H1 (cell line): ENCODE measurements around the gene KLB. TPM values are rescaled to one million over a fixed set of nuclear protein-coding genes. Genes with fewer than 3 reads are reported as not detected.

Source experiments
- CTCF ChIA-PET: fragments of 300-600 bp; sonication (Branson Sonifier 250); formaldehyde crosslinking; loops from one replicate; lab custom pipeline; 2021; ENCODE audit not compliant: partially characterized antibody; lab: Charles Lee
- POLR2A ChIA-PET: fragments of 300-600 bp; sonication (Branson Sonifier 250); formaldehyde crosslinking; loops from one replicate; lab custom pipeline; 2021; ENCODE audit warnings: inconsistent platforms; ENCODE audit not compliant: partially characterized antibody; lab: Charles Lee
- DNase-seq, 2 experiments: peaks; one replicate each; pipeline versions ENCODE4 v3.0.0 to v3.0.0-alpha.2; 2010 to 2022; ENCODE audit warnings: low spot score in 2 of 2, low read depth in 1 of 2, mixed read lengths in 1 of 2
- FAIRE-seq: peaks from 2 replicates; lab custom pipeline; 2011; peaks lifted over from hg19 to GRCh38; lab: Jason Lieb, UNC
- H2AFZ ChIP-seq: 2 replicates; pipeline ENCODE4 v1.8.1; 2012; ENCODE audit warnings: low read length, inconsistent platforms
- H2AK5ac ChIP-seq: 2 replicates; pipeline ENCODE4 v1.6.1; 2013; ENCODE audit warnings: low read depth, low read length
- H2BK120ac ChIP-seq: replicated peaks from 2 replicates; pipeline ENCODE3; 2013; ENCODE audit warnings: low read depth, low read length, inconsistent platforms
- H2BK12ac ChIP-seq: 2 replicates; pipeline ENCODE4 v1.6.1; 2013; ENCODE audit warnings: low read depth, low read length
- H2BK15ac ChIP-seq: 2 replicates; pipeline ENCODE4 v1.6.1; 2013; ENCODE audit warnings: low read length
- H2BK20ac ChIP-seq: 2 replicates; pipeline ENCODE4 v1.6.1; 2013; ENCODE audit warnings: low read length
- H2BK5ac ChIP-seq: 2 replicates; pipeline ENCODE4 v1.6.1; 2013; ENCODE audit warnings: low read depth, low read length
- H3K14ac ChIP-seq: 2 replicates; pipeline ENCODE4 v1.6.1; 2013; ENCODE audit warnings: inconsistent platforms; ENCODE audit not compliant: insufficient read length
- H3K18ac ChIP-seq: 2 replicates; pipeline ENCODE4 v1.6.1; 2013; ENCODE audit warnings: low read length; ENCODE audit errors: extremely low read depth
- H3K23ac ChIP-seq: 2 replicates; pipeline ENCODE4 v1.6.1; 2013; ENCODE audit warnings: inconsistent platforms; ENCODE audit not compliant: insufficient read length
- H3K23me2 ChIP-seq: 2 replicates; pipeline ENCODE4 v1.6.1; 2013; ENCODE audit warnings: low read depth, low read length
- H3K27ac ChIP-seq: 2 replicates; pipeline ENCODE4 v1.6.1; 2011; ENCODE audit warnings: low read depth, low read length, inconsistent platforms
- H3K27me3 ChIP-seq, 4 experiments: replicated peaks in 1 of 4; 1 replicate in 1 of 4; 2 replicates in 3 of 4; pipeline versions ENCODE4 v1.6.1 to v1.8.1; 2011 to 2013; ENCODE audit warnings: low read length in 3 of 4, mild to moderate bottlenecking in 3 of 4, inconsistent platforms in 2 of 4, mixed read lengths in 2 of 4, moderate library complexity in 1 of 4; ENCODE audit not compliant: control insufficient read depth in 3 of 4, insufficient read depth in 3 of 4; ENCODE audit errors: extremely low read depth in 1 of 4
- H3K36me3 ChIP-seq, 4 experiments: 2 replicates each; pipeline versions ENCODE4 v1.6.1 to v1.8.1; 2011 to 2013; ENCODE audit warnings: mild to moderate bottlenecking in 4 of 4, low read length in 3 of 4, moderate library complexity in 2 of 4, control low read depth in 1 of 4, inconsistent platforms in 1 of 4; ENCODE audit not compliant: insufficient read depth in 4 of 4, control insufficient read depth in 2 of 4
- H3K4ac ChIP-seq: replicated peaks from 2 replicates; pipeline ENCODE3; 2013; ENCODE audit warnings: low read length, low read depth, mixed read lengths, inconsistent platforms; ENCODE audit not compliant: insufficient read length
- H3K4me1 ChIP-seq, 4 experiments: replicated peaks in 1 of 4; 1 replicate in 1 of 4; 2 replicates in 3 of 4; pipeline versions ENCODE4 v1.6.1 to v1.8.1; 2011 to 2013; ENCODE audit warnings: low read length in 3 of 4, inconsistent platforms in 2 of 4, mixed read lengths in 1 of 4; ENCODE audit not compliant: insufficient read depth in 4 of 4, control insufficient read depth in 3 of 4
- H3K4me2 ChIP-seq, 2 experiments: 2 replicates each; pipeline versions ENCODE4 v1.6.1 to v1.8.1; 2011 to 2013; ENCODE audit warnings: low read depth in 2 of 2, low read length in 2 of 2, control low read depth in 1 of 2, inconsistent platforms in 1 of 2, mild to moderate bottlenecking in 1 of 2; ENCODE audit not compliant: insufficient read depth in 1 of 2
- H3K4me3 ChIP-seq, 4 experiments: fragments of 200-600, 300-600 bp in 1 of 4; sonication (generic), shearing (Covaris generic), sonication (Bioruptor Twin) in 1 of 4; 2 replicates each; pipeline versions ENCODE4 v1.5.1 to v1.8.1; 2011 to 2016; ENCODE audit warnings: low read length in 4 of 4, low read depth in 3 of 4, control low read depth in 2 of 4, inconsistent platforms in 2 of 4, mild to moderate bottlenecking in 2 of 4, mixed read lengths in 1 of 4, moderate library complexity in 1 of 4; ENCODE audit not compliant: insufficient read depth in 2 of 4; ENCODE audit errors: extremely low read depth in 1 of 4
- H3K56ac ChIP-seq: replicated peaks from 2 replicates; pipeline ENCODE3; 2013; ENCODE audit warnings: low read depth, mild to moderate bottlenecking, mixed read lengths, low read length, inconsistent platforms; ENCODE audit not compliant: insufficient read length
- H3K79me1 ChIP-seq: 2 replicates; pipeline ENCODE4 v1.6.1; 2013; ENCODE audit warnings: low read depth, low read length, control low read depth
- H3K79me2 ChIP-seq, 2 experiments: 2 replicates each; pipeline versions ENCODE4 v1.6.1 to v1.8.1; 2012 to 2013; ENCODE audit warnings: low read length in 2 of 2, mild to moderate bottlenecking in 2 of 2, inconsistent platforms in 1 of 2; ENCODE audit not compliant: insufficient read depth in 2 of 2, control insufficient read depth in 1 of 2
- H3K9ac ChIP-seq, 4 experiments: replicated peaks in 1 of 4; 1 replicate in 1 of 4; 2 replicates in 3 of 4; pipeline versions ENCODE4 v1.6.1 to v1.8.1; 2011 to 2013; ENCODE audit warnings: low read depth in 3 of 4, low read length in 3 of 4, control low read depth in 2 of 4, mild to moderate bottlenecking in 2 of 4, moderate library complexity in 2 of 4, inconsistent platforms in 1 of 4; ENCODE audit errors: extremely low read depth in 1 of 4
- H3K9me3 ChIP-seq, 2 experiments: 2 replicates each; pipeline versions ENCODE4 v1.6.1 to v1.8.1; 2012 to 2013; ENCODE audit warnings: mild to moderate bottlenecking in 2 of 2, moderate library complexity in 2 of 2, control low read depth in 1 of 2, inconsistent platforms in 1 of 2, low read depth in 1 of 2, low read length in 1 of 2, mixed read lengths in 1 of 2; ENCODE audit not compliant: insufficient read depth in 2 of 2
- H4K20me1 ChIP-seq, 2 experiments: replicated peaks in 1 of 2; 2 replicates each; pipeline versions ENCODE3 to v1.8.1; 2011 to 2013; ENCODE audit warnings: inconsistent platforms in 2 of 2, low read length in 2 of 2, mild to moderate bottlenecking in 1 of 2; ENCODE audit not compliant: insufficient read depth in 2 of 2, control insufficient read depth in 1 of 2
- H4K5ac ChIP-seq: 2 replicates; pipeline ENCODE4 v1.6.1; 2013; ENCODE audit warnings: low read length, low read depth, mixed read lengths, inconsistent platforms; ENCODE audit not compliant: insufficient read length
- H4K8ac ChIP-seq: 2 replicates; pipeline ENCODE4 v1.8.0; 2013; ENCODE audit warnings: mild to moderate bottlenecking, moderate library complexity, low read length, inconsistent platforms; ENCODE audit not compliant: insufficient read depth; ENCODE audit errors: extremely low read depth
- H4K91ac ChIP-seq: replicated peaks from 2 replicates; pipeline ENCODE3; 2013; ENCODE audit warnings: low read length, mixed read lengths, inconsistent platforms; ENCODE audit not compliant: insufficient read length
- ATF2 ChIP-seq: IDR thresholded peaks from 2 replicates; pipeline ENCODE4 v1.6.1; 2012; ENCODE audit warnings: low read length, inconsistent platforms
- BACH1 ChIP-seq: IDR thresholded peaks from 2 replicates; pipeline ENCODE4 v1.6.1; 2012; ENCODE audit warnings: low read length, improper control_type of control experiment
- CHD2 ChIP-seq: IDR thresholded peaks from 2 replicates; pipeline ENCODE4 v1.6.1; 2012; ENCODE audit warnings: low read length, improper control_type of control experiment
- CTBP2 ChIP-seq: IDR thresholded peaks from 2 replicates; pipeline ENCODE4 v1.7.0; 2011; ENCODE audit warnings: borderline replicate concordance, mild to moderate bottlenecking, moderate library complexity, mixed read lengths, low read length; ENCODE audit not compliant: insufficient read depth, insufficient read length
- EP300 ChIP-seq, 2 experiments: IDR thresholded peaks; 1 replicate in 1 of 2; 2 replicates in 1 of 2; pipeline ENCODE4 v1.6.1; 2011 to 2012; ENCODE audit warnings: low read depth in 2 of 2, low read length in 2 of 2, mild to moderate bottlenecking in 2 of 2, borderline replicate concordance in 1 of 2, inconsistent platforms in 1 of 2, moderate library complexity in 1 of 2
- EZH2 ChIP-seq: fragments of 200-600 bp; sonication (generic); IDR thresholded peaks from 2 replicates; pipeline ENCODE4 v1.7.1; 2012; ENCODE audit warnings: low read depth, mild to moderate bottlenecking, moderate library complexity, low read length, inconsistent platforms; ENCODE audit not compliant: severe bottlenecking
- HDAC6 ChIP-seq: IDR thresholded peaks from one replicate; pipeline ENCODE4 v1.7.1; 2012; ENCODE audit warnings: low read depth, mild to moderate bottlenecking, inconsistent platforms, low read length, moderate library complexity
- POLR2AphosphoS5 ChIP-seq: IDR thresholded peaks from 2 replicates; pipeline ENCODE4 v1.6.1; 2011; ENCODE audit warnings: low read depth, low read length
- POU5F1 ChIP-seq: IDR thresholded peaks from 2 replicates; pipeline ENCODE4 v1.6.1; 2011; ENCODE audit warnings: low read depth, mild to moderate bottlenecking, low read length, moderate library complexity
- SP4 ChIP-seq: IDR thresholded peaks from 2 replicates; pipeline ENCODE4 v1.6.1; 2012; ENCODE audit warnings: low read length, inconsistent platforms
- SRF ChIP-seq: IDR thresholded peaks from 2 replicates; pipeline ENCODE4 v1.6.1; 2011; ENCODE audit warnings: mild to moderate bottlenecking, low read depth, low read length, moderate library complexity
- USF2 ChIP-seq: IDR thresholded peaks from 2 replicates; pipeline ENCODE4 v1.6.1; 2011; ENCODE audit warnings: low read length, improper control_type of control experiment
- WGBS, 2 experiments: shearing (Covaris generic) in 1 of 2; methylation state at CpG; one replicate each; pipeline versions ENCODE4 v1.1.6 to v1.1.7; 2013 to 2015; ENCODE audit warnings: low lambda C conversion rate in 2 of 2, mixed read lengths in 2 of 2, inconsistent platforms in 1 of 2, low coverage in 1 of 2, missing lambda C conversion rate in 1 of 2; ENCODE audit not compliant: insufficient replicate concordance in 2 of 2, insufficient coverage in 1 of 2, insufficient read length in 1 of 2; ENCODE audit errors: extremely low coverage in 1 of 2, missing lambda C conversion rate in 1 of 2; 5-methylcytosine and 5-hydroxymethylcytosine counted together
- polyA plus RNA-seq, 7 experiments: library from polyadenylated mRNA; depleted of rRNA in 3 of 7; stranded (reverse) in 5 of 7; unstranded in 2 of 7; fragments of >200 nt in 5 of 7; fragments of 200-250 nt in 2 of 7; gene quantifications; 1 replicate in 5 of 7; 2 replicates in 1 of 7; 4 replicates in 1 of 7; pipeline versions ENCODE4 v1.2.1 to v1.2.3, GENCODE V29; 2011 to 2013; ENCODE audit warnings: missing spikeins in 2 of 7, mixed read lengths in 2 of 7
- total RNA-seq: library from RNA; stranded (reverse); fragmentation: NEBNext Ultra II Directional; extraction: Animal tissue kit (Norgen Biotek cat#: 25700); gene quantifications from 2 replicates; pipeline ENCODE4 v1.2.1, GENCODE V29; 2021

Gene KLB
- total and polyA plus RNA-seq, 2 of the 8 experiments (the other 6 are each of a cell fraction or from before 2014, with no cell fraction given) = 0.03 TPM; not detected in 1

- Histone ChIP-seq H3K23me2 (no peaks in the 10 kb centered on the region), H2BK20ac (no peak overlapping the region), H2AK5ac (no peak overlapping the region), H3K4me3 (no peak overlapping the region), H2BK5ac (no peak overlapping the region), H3K4ac (no peak overlapping the region), H4K8ac (no peak overlapping the region), H3K36me3 (no peaks in the 10 kb centered on the region), H2BK120ac (no peak overlapping the region), H3K27me3 (no peaks in the 10 kb centered on the region), H3K14ac (no peak overlapping the region), H3K27ac (no peak overlapping the region), H2BK12ac (no peak overlapping the region), H2BK15ac (no peak overlapping the region), H3K9ac (no peak overlapping the region), H3K79me2 (no peaks in the 10 kb centered on the region), H3K4me1 (no peaks in the 10 kb centered on the region), H3K79me1 (no peaks in the 10 kb centered on the region), H2AFZ (no peak overlapping the region), H3K56ac (no peak overlapping the region), H4K91ac (no peak overlapping the region), H3K18ac (no peak overlapping the region), H3K23ac (no peak overlapping the region), H4K5ac (no peak overlapping the region), H3K9me3 (no peaks in the 10 kb centered on the region), H4K20me1 (no peaks in the 10 kb centered on the region), H3K4me2 (no peak overlapping the region)
- WGBS, 2 experiments = 86% methylated on average over 3 of the region's 3 CpGs; no CpG with 5 or more reads in 1 of the 2 experiments
- CTCF ChIA-PET = no interaction called here
- DNase-seq = no peak
- POLR2A ChIA-PET = interaction anchor here (0.6 kb wide), 1 partner anchor 62 kb away, joined by 3 read pairs; no protein-coding TSS in a partner anchor
- FAIRE-seq = no peak
- TF ChIP-seq BACH1 (no peak), CTBP2 (no peak), EP300 (IDR thresholded peaks at IDR 0.05; ENCODE audit: borderline replicate concordance in 1 of 2, low read depth in 2 of 2, low read length in 2 of 2) (no peak), SP4 (no peak), USF2 (no peak), POU5F1 (no peak), EZH2 (no peak), ATF2 (no peak), CHD2 (no peak), SRF (no peak), HDAC6 (no peak), POLR2AphosphoS5 (no peak)
Measured at GRCh38 chr4:39394706-39395105, 12.0 kb upstream of the KLB start.
